Activated CD8-positive, alpha-beta memory T cell treated with anti-CD3 and anti-CD28 coated beads for 1 hour (primary cell): ENCODE data around the gene PPP3R1.

ENCODE experiments used
- DNase-seq, 2 donors: peaks; one replicate each; pipeline ENCODE4 v3.0.0-alpha.2; 2020; ENCODE audit warnings: low read depth in 1 of 2; ENCODE audit errors: extremely low read depth in 1 of 2

Gene PPP3R1

DNA sequence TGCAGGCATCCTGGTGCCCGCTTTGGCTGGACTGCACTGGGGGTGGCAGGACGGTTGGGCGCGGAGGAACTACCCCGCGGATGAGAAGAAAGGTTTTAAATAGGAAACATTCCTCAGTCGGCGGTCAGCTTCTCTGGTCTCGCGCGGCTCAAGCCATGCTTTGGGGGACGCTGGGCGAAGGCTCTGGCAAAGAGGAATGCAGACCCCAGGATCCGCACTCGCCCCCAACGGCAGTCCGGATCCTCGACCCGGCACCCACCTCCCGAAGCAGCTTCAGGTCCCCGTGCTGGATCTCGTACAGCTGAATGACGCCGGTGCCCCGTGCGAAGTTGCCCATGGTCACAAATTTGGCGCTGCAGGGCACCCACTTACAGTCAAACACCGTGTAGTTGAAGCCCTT is 95.3 kb downstream of the PPP3R1 start:
- DNase-seq, result no peak

DNA sequence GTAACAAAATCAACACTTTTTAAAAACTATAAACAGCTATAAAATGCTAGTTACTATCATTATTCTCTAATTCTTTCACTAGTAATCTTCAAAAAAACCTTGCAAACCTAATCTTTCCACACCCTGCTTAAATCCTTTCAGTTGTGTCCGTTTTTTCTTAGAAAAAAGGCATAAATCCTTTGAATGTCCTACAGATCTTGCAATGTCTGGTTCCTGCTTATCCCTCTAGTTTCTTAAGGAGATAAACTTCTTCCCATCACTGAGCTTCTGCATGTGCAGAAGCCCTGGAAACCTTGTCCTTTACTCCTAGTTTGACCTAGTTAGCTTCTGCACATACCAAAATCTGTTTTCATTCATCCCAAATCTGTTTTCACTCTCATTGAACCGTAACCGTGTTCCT is 95.9 kb downstream of the PPP3R1 start:
- DNase-seq, result no peak

DNA sequence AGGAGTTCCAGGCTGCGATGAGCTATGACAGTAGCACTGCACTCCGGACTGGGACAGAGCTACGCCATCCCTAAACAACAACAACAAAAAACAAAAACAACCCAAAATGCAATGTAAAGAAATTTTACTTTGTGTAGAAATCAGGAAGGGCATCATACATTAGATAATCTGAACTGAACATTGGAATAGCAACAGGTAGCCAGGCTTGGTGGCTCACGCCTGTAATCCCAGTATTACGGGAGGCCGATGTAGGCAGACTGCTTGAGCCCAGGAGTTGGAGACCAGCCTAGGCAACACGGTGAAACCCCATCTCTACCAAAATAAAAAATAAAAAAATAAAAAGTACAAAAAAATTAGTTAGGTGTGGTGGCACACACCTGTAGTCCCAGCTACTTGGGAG is 96.7 kb downstream of the PPP3R1 start:
- DNase-seq, result no peak

DNA sequence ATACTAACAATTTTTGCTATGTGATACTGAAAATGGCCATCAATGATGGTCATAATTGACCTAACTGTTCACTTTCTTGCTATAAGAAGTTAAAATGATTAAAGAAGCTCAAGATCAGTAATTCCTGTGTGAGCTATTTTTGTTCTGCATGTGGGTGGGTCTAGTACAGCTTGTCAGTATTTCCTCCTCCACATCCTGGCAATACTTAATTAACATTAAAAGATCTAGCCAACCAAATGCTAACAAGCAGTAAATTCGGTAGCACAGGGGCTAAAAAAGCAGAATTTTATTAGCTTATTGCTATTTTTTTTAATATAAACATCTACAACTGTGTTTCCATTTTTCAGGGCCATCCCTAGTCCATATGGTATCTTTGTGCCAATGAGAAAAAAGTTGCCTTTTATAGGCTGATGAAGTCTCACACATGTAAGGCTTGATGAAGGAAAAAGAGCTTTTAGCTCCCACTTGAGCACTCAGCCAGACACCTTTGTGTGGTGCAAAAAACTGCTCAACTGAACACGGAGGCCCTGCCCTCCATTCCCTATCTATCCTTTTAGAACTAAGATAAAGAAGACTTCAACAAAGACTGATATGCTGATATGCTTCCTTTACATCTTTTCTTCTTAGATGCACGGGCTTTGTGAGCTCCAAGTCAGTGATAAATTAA is 99.5 kb downstream of the PPP3R1 start:
- DNase-seq, result no peak

DNA sequence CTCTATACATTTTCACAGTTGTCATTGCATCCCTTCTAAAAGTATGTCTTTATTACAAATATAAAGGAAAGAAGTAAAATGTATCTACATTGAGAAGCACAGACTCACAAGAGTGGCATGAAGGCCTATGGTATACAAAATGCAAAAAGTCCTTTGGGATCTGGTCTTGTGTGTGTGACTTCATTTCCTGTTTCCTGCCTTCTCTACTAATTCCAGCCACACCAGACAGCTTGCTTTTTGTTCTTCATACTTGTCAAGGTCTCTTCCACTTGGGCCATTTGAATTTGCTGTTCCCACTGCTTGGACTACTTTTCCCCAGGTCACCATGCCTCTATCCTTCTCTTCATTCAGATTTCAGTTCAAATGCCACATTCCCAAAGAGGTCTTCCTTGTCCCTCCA is 101.3 kb downstream of the PPP3R1 start:
- no peak for DNase-seq

DNA sequence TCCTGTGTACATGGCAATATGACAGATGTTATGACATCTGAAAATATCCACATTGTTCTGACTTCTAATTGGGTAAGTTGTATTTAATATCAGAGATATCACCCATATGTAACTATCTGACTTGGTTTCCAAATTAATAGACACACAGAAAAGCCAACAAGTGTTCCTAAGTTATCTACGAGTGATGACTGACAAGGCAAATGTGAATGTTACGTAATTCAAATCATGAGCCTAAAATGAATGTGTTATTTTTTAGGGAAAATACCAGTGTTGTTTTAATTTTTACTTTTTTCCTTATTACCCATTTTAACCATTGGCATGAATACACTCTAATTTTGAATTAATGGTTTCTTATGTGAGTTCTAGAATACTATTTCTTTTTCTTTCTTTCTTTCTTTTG is 110.5 kb downstream of the PPP3R1 start:
- no peak for DNase-seq

DNA sequence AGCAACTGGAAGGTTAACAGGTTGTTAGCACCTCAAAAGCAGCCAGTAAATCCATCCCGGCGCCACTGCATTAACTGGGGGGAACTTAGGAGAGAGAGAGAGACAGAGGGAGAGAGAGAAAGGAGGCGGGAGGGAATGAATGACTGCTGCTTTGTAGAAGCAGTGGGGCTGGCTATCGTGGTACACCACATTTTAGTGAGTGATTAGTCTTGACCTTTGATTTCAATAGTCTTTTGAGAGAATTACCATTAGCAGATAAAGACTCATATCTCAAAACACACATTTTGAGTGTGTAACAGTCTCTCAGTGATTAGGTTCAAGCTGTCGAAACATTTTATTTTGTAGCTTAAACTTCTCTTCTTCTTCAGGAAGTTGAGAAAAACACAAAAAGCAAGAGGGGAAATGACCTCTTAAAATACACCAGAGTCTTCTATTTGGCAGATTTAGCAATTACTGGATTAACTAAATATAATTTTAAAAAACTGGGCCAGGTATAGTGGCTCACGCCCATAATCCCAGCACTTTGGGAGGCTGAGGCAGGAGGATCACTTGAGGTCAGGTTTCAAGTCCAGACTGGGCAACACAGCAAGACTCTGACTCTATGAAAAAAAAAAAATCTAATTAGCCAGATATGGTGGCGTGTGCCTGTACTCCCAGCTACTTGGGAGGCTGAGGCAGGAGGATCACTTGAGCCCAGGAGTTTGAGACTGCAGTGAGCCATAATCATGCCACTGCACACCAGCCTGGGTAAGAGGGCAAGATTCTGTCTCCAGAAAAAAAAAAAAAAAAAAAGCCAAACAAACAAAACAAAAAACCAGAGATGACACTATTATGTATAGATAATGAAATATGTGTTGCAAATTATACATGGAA is 116.6 kb downstream of the PPP3R1 start:
- DNase-seq, result no peak

DNA sequence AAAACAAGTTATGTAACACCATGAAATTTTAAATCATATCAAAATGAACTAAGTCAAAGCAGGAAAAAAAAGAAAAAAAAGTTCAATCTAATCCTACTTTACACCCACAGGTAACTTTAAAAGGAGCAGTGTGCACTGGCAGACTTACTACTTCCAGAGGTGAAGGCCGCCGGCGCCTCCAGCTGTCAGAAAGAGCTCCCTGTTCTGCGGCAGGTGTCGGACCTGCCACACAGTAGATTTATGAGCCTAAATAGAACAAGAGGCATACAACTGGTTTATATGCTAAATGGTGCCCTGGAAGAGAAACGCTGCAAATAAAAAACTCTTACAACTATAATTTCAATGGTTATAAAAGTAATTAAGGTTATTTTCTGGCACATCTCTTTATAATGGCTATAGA is 117.8 kb downstream of the PPP3R1 start:
- DNase-seq, result no peak

DNA sequence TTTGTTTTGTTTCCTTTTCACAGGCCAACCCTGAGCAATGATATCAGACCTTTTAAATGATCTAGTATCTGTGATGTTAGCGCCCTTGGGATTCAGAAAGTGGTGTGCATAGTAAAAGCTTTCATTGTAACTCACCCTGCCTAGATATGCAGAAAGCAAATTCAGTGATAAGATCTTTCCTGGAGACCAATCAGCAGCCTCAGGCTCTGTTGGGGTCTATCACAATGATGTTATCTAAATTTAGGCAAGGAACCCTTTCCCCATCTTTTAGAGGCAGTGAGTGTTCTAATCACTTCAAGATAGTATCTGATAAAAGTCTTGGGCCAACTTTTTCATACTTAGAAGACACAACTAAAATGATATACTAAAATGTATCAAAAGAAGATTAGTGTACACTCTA is 118.2 kb downstream of the PPP3R1 start:
- DNase-seq, result no peak
